HepG2 (cell line): ENCODE data around the gene ABCA4. TPM values are rescaled to one million over a fixed set of nuclear protein-coding genes. Genes with fewer than 3 reads are reported as not detected.
A peak's percentile ranks its signal among the peaks of the same experiment; 100 is the strongest.

Experiments
- ARID2 ChIP-seq: sonication (generic); formaldehyde crosslinking; IDR thresholded peaks from 2 replicates; pipeline ENCODE4 v1.8.1; 2022; ENCODE audit warnings: mild to moderate bottlenecking, missing genetic modification reagents, borderline replicate concordance
- CBX1 ChIP-seq: IDR thresholded peaks from one replicate; pipeline ENCODE4 v1.6.1; 2016; ENCODE audit warnings: antibody characterized with exemption, low read depth
- DPF2 ChIP-seq: sonication (generic); formaldehyde crosslinking; IDR thresholded peaks from 2 replicates; pipeline ENCODE4 v1.4.0; 2020; ENCODE audit warnings: mild to moderate bottlenecking, low read depth, missing genetic modification reagents, borderline replicate concordance
- HOXA3 ChIP-seq: sonication (generic); formaldehyde crosslinking; IDR thresholded peaks from 2 replicates; pipeline ENCODE4 v1.5.0; 2020; ENCODE audit warnings: missing genetic modification reagents
- IRX3 ChIP-seq: sonication (generic); formaldehyde crosslinking; IDR thresholded peaks from 2 replicates; pipeline ENCODE4 v1.8.1; 2023; ENCODE audit warnings: mild to moderate bottlenecking, low read depth, missing genetic modification reagents, borderline replicate concordance
- KDM1A ChIP-seq: IDR thresholded peaks from 2 replicates; pipeline ENCODE4 v1.6.1; 2016; ENCODE audit warnings: missing compliant biosample characterization
- KDM3A ChIP-seq: IDR thresholded peaks from 2 replicates; pipeline ENCODE4 v1.6.1; 2018; ENCODE audit warnings: low read depth, missing compliant biosample characterization
- KDM5A ChIP-seq: fragments of 200-600 bp; sonication (generic); IDR thresholded peaks from 2 replicates; pipeline ENCODE4 v1.7.0; 2018; ENCODE audit warnings: antibody characterized with exemption, mild to moderate bottlenecking, low read length, borderline replicate concordance
- MAF1 ChIP-seq: sonication (generic); formaldehyde crosslinking; IDR thresholded peaks from 2 replicates; pipeline ENCODE4 v1.5.0; 2020; ENCODE audit warnings: missing genetic modification reagents, borderline replicate concordance
- MED8 ChIP-seq: sonication (generic); formaldehyde crosslinking; IDR thresholded peaks from 2 replicates; pipeline ENCODE4 v1.8.1; 2023; ENCODE audit warnings: mild to moderate bottlenecking, missing genetic modification reagents; ENCODE audit not compliant: insufficient replicate concordance
- MXD4 ChIP-seq: IDR thresholded peaks from 2 replicates; pipeline ENCODE4 v1.6.1; 2016; ENCODE audit warnings: mild to moderate bottlenecking, missing biosample characterization, missing genetic modification reagents
- RBAK ChIP-seq: sonication (generic); formaldehyde crosslinking; IDR thresholded peaks from 2 replicates; pipeline ENCODE4 v1.5.1; 2020; ENCODE audit warnings: mild to moderate bottlenecking, missing genetic modification reagents
- REXO4 ChIP-seq: sonication (generic); formaldehyde crosslinking; IDR thresholded peaks from 2 replicates; pipeline ENCODE4 v1.8.0; 2022; ENCODE audit warnings: missing genetic modification reagents, mild to moderate bottlenecking, borderline replicate concordance
- RXRB ChIP-seq: IDR thresholded peaks from 2 replicates; pipeline ENCODE4 v1.6.1; 2016; ENCODE audit warnings: borderline replicate concordance, missing genetic modification reagents, missing compliant biosample characterization
- SSRP1 ChIP-seq: IDR thresholded peaks from 2 replicates; pipeline ENCODE4 v1.6.1; 2016; ENCODE audit warnings: control low read depth
- U2AF1 ChIP-seq: fragments of 200-400 bp; formaldehyde crosslinking; optimal IDR thresholded peaks from 2 replicates; pipeline ENCODE3; 2017; ENCODE audit warnings: mild to moderate bottlenecking, low read depth, low read length
- ZMAT3 ChIP-seq: sonication (generic); formaldehyde crosslinking; conservative IDR thresholded peaks from 2 replicates; pipeline ENCODE4 v1.7.0; 2021; ENCODE audit warnings: missing genetic modification reagents
- ZMYM4 ChIP-seq: sonication (generic); formaldehyde crosslinking; IDR thresholded peaks from 2 replicates; pipeline ENCODE4 v1.8.1; 2023; ENCODE audit warnings: mild to moderate bottlenecking, missing genetic modification reagents
- ZNF121 ChIP-seq: sonication (generic); formaldehyde crosslinking; IDR thresholded peaks from 2 replicates; pipeline ENCODE4 v1.5.0; 2020; ENCODE audit warnings: mild to moderate bottlenecking, missing genetic modification reagents
- ZNF180 ChIP-seq: sonication (generic); formaldehyde crosslinking; IDR thresholded peaks from 2 replicates; pipeline ENCODE4 v1.4.0; 2020; ENCODE audit warnings: low read depth, missing genetic modification reagents, borderline replicate concordance
- ZNF329 ChIP-seq: sonication (generic); formaldehyde crosslinking; IDR thresholded peaks from 2 replicates; pipeline ENCODE4 v1.9.0; 2021; ENCODE audit warnings: low read depth, mild to moderate bottlenecking, missing genetic modification reagents
- ZNF446 ChIP-seq: sonication (generic); formaldehyde crosslinking; IDR thresholded peaks from 2 replicates; pipeline ENCODE4 v1.5.0; 2020; ENCODE audit warnings: mild to moderate bottlenecking, missing genetic modification reagents
- ZNF564 ChIP-seq: sonication (generic); formaldehyde crosslinking; IDR thresholded peaks from 2 replicates; pipeline ENCODE4 v1.8.1; 2023; ENCODE audit warnings: mild to moderate bottlenecking, missing genetic modification reagents
- ZNF616 ChIP-seq: sonication (generic); formaldehyde crosslinking; IDR thresholded peaks from 2 replicates; pipeline ENCODE4 v1.5.0; 2020; ENCODE audit warnings: low read depth, mild to moderate bottlenecking, missing genetic modification reagents
- ZNF747 ChIP-seq: sonication (generic); formaldehyde crosslinking; IDR thresholded peaks from 2 replicates; pipeline ENCODE4 v1.8.1; 2023; ENCODE audit warnings: missing genetic modification reagents, mild to moderate bottlenecking, borderline replicate concordance
- ZNF792 ChIP-seq: IDR thresholded peaks from 2 replicates; pipeline ENCODE4 v1.6.1; 2016
- polyA plus RNA-seq, 8 experiments: library from polyadenylated mRNA; depleted of rRNA in 3 of 8; stranded (reverse) in 7 of 8; unstranded in 1 of 8; fragments of >200 nt; fragmentation: Illumina TruSeq in 4 of 8; extraction: Trizol in 4 of 8; gene quantifications; 2 replicates each; pipeline versions ENCODE4 v1.2.1 to v1.2.3, GENCODE V29; 2011 to 2016; ENCODE audit warnings: low read depth in 4 of 8, missing spikeins in 1 of 8, mixed read lengths in 1 of 8; ENCODE audit not compliant: insufficient read depth in 1 of 8
- total RNA-seq, 5 experiments: library from RNA; depleted of rRNA; stranded (reverse); fragments of >200 nt; fragmentation: Illumina TruSeq; extraction: Trizol; gene quantifications; 2 replicates each; pipeline ENCODE4 v1.2.3, GENCODE V29; 2016; ENCODE audit warnings: low read depth in 1 of 5
- TF ChIP-seq, protein P1 (sequence below), 2 experiments: sonication (generic) in 1 of 2; formaldehyde crosslinking in 1 of 2; IDR thresholded peaks; 2 replicates each; pipeline versions ENCODE4 v1.6.1 to v1.9.0; 2014 to 2022; ENCODE audit warnings: antibody characterized with exemption in 1 of 2, borderline replicate concordance in 1 of 2, inconsistent platforms in 1 of 2, low read depth in 1 of 2, missing genetic modification reagents in 1 of 2

ABCA4 gene
- total and polyA plus RNA-seq, 2 of the 13 experiments (the other 11 are each of a cell fraction or from before 2014, with no cell fraction given): 0.24 to 0.67 TPM

DNA sequence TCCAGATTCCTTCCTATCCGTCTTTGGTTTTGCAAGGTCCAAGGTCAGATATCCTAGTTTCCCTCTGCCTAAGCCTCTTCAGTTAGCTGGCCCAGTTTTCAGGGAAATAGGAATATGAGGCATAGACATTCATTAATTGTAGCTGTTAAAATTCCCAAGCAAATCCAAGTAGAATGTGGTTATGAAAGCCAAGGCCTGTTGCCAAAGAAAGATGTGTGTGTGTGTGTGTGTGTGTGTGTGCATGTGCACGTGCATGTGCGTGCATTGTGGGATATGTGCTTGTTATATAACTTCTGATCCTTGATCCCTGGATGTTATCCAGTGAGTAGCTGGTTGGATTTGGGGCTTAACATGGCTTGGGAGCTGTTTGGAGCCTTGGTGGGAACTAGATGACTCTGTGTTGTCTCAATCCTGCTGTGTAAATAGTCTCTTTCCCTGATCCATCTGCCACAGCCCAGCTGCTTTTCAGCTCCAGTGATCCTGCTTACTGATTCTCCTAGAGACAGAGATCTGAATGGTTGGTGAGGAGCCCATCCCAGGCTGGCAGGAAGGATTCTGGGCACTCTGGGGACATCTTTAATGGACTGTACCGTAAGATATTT is 141.1 kb downstream of the ABCA4 start (continued):
- peak; percentile 83 for TF ChIP-seq DPF2 (CRISPR knock-in tag)
- TF ChIP-seq RXRB: peak; percentile 82
- TF ChIP-seq CBX1: no peak
- TF ChIP-seq MAF1 (CRISPR knock-in tag): no peak
- no peak for TF ChIP-seq ZNF446
- peak; percentile 89 for TF ChIP-seq ZMYM4
- peak; percentile 77; the same call in 1 of the 2 replicates for TF ChIP-seq ZNF747 (CRISPR knock-in tag)
- no peak for TF ChIP-seq ZNF121 (CRISPR knock-in tag)
- TF ChIP-seq ZNF564 (CRISPR knock-in tag): peak; percentile 30; the same call in 1 of the 2 replicates
- TF ChIP-seq U2AF1: no peak
- TF ChIP-seq KDM5A: no peak
- peak; percentile 79 for TF ChIP-seq ZNF792 (CRISPR knock-in tag)
- TF ChIP-seq KDM3A (CRISPR knock-in tag): 0 out of 2 replicates have a peak, but pooled peaks have one; percentile 41
- 0 out of 2 replicates have a peak, but pooled peaks have one; percentile 64 for TF ChIP-seq ZNF329 (CRISPR knock-in tag)
- 0 out of 2 replicates have a peak, but pooled peaks have one; percentile 17 for TF ChIP-seq IRX3 (CRISPR knock-in tag)
- no peak for TF ChIP-seq REXO4 (CRISPR knock-in tag)
- no peak; the same call in 1 of the 2 replicates for TF ChIP-seq ZMAT3 (CRISPR knock-in tag)
- peak; percentile 63; the same call in 1 of the 2 replicates for TF ChIP-seq HOXA3
- peak; percentile 57 for TF ChIP-seq MED8
- TF ChIP-seq SSRP1: 0 out of 2 replicates have a peak, but pooled peaks have one; percentile 28
- TF ChIP-seq MXD4: no peak
- no peak for TF ChIP-seq RBAK
- TF ChIP-seq ARID2 (CRISPR knock-in tag): no peak
- TF ChIP-seq, protein P1, sequence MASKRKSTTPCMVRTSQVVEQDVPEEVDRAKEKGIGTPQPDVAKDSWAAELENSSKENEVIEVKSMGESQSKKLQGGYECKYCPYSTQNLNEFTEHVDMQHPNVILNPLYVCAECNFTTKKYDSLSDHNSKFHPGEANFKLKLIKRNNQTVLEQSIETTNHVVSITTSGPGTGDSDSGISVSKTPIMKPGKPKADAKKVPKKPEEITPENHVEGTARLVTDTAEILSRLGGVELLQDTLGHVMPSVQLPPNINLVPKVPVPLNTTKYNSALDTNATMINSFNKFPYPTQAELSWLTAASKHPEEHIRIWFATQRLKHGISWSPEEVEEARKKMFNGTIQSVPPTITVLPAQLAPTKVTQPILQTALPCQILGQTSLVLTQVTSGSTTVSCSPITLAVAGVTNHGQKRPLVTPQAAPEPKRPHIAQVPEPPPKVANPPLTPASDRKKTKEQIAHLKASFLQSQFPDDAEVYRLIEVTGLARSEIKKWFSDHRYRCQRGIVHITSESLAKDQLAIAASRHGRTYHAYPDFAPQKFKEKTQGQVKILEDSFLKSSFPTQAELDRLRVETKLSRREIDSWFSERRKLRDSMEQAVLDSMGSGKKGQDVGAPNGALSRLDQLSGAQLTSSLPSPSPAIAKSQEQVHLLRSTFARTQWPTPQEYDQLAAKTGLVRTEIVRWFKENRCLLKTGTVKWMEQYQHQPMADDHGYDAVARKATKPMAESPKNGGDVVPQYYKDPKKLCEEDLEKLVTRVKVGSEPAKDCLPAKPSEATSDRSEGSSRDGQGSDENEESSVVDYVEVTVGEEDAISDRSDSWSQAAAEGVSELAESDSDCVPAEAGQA (IDR thresholded peaks at IDR 0.05; ENCODE audit: low read depth): 0 out of 2 replicates have a peak, but pooled peaks have one; percentile 45
- TF ChIP-seq, protein P1 (CRISPR knock-in tag; IDR thresholded peaks at IDR 0.05; ENCODE audit: borderline replicate concordance): no peak
- TF ChIP-seq ZNF616: no peak
- TF ChIP-seq KDM1A (CRISPR knock-in tag): peak; percentile 60; the same call in 1 of the 2 replicates
- TF ChIP-seq ZNF180 (CRISPR knock-in tag): no peak
